A549 (cell line): Measurements from ENCODE around the gene EPS8.

Experiments used
- CEBPB ChIP-seq, 2 experiments: fragments of >200 bp in 1 of 2; sonication (Bioruptor Twin) in 1 of 2; formaldehyde crosslinking in 1 of 2; IDR thresholded peaks; 2 replicates each; pipeline ENCODE4 v1.6.1; 2012 to 2016
- EP300 ChIP-seq, 2 experiments: fragments of >200 bp; sonication (Bioruptor Twin); formaldehyde crosslinking; IDR thresholded peaks; 2 replicates in 1 of 2; 3 replicates in 1 of 2; pipeline ENCODE4 v1.6.1; 2016 to 2017
- FOSB ChIP-seq: fragments of 250-450 bp; sonication (Bioruptor Pico); IDR thresholded peaks from 2 replicates; pipeline ENCODE4 v1.5.0; 2020; ENCODE audit warnings: mild to moderate bottlenecking, moderate library complexity
- HOXA7 ChIP-seq: fragments of 250-450 bp; sonication (Bioruptor Pico); IDR thresholded peaks from 2 replicates; pipeline ENCODE4 v1.5.0; 2020; ENCODE audit warnings: mild to moderate bottlenecking, moderate library complexity
- MAFK ChIP-seq: fragments of 450-650 bp; IDR thresholded peaks from 2 replicates; pipeline ENCODE4 v1.6.1; 2014; ENCODE audit not compliant: partially characterized antibody
- MAZ ChIP-seq: fragments of 150-350 bp; IDR thresholded peaks from 2 replicates; pipeline ENCODE4 v1.6.1; 2014; ENCODE audit warnings: antibody characterized with exemption, low read depth, low read length, borderline replicate concordance
- MYC ChIP-seq: IDR thresholded peaks from 2 replicates; pipeline ENCODE4 v1.6.1; 2012; ENCODE audit warnings: mild to moderate bottlenecking, inconsistent platforms, low read length, improper control_type of control experiment, borderline replicate concordance
- ZFP36 ChIP-seq: fragments of 450-650 bp; IDR thresholded peaks from 2 replicates; pipeline ENCODE4 v1.6.1; 2014; ENCODE audit warnings: borderline replicate concordance; ENCODE audit not compliant: partially characterized antibody
- TF ChIP-seq, protein P1 (sequence below): fragments of >200 bp; sonication (Bioruptor Twin); formaldehyde crosslinking; IDR thresholded peaks from 3 replicates; pipeline ENCODE4 v1.5.1; 2016
- TF ChIP-seq, protein P2 (sequence below): fragments of 200-600 bp; sonication (generic); IDR thresholded peaks from 2 replicates; pipeline ENCODE4 v1.6.1; 2016; ENCODE audit warnings: antibody characterized with exemption, mild to moderate bottlenecking, moderate library complexity
- TF ChIP-seq, protein P3 (sequence below): IDR thresholded peaks from 2 replicates; pipeline ENCODE4 v1.6.1; 2012
- TF ChIP-seq, protein P4 (sequence below): fragments of 250-450 bp; sonication (Bioruptor Pico); IDR thresholded peaks from 2 replicates; pipeline ENCODE4 v1.5.0; 2021; ENCODE audit warnings: mild to moderate bottlenecking, moderate library complexity, borderline replicate concordance

DNA sequence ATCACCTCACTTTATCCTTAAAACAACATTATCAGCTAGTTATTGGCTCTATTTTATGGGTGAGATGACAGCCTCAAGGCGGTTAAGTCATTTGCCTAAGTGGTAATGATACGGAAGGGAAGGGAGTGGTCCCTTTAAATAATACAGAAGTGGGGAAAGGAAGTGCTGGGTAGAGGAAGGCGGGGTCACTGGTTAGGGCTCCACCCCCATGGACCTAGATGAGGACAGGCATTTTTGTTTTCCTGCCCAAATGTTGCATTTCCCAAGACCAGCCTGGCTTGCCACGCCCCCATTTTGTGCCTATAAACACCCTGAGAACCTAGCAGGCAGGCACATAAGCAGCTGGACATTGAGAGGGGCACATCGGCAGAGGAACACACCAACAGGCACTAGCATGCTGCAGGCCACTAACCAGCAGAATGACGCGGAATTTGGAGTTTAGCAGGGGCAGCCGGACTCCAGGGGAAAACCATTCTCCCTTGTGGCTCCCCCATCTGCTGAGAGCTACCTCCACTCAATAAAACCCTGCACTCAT, 100.9 kb downstream of the EPS8 start:
- TF ChIP-seq MAFK (no peak), MAZ (no peak), FOSB (CRISPR knock-in tag) (no peak), MYC (no peak), EP300 (IDR thresholded peaks at IDR 0.05) (no peak), CEBPB (IDR thresholded peaks at IDR 0.05) (no peak), HOXA7 (no peak), ZFP36 (no peak)
- TF ChIP-seq, protein P1, sequence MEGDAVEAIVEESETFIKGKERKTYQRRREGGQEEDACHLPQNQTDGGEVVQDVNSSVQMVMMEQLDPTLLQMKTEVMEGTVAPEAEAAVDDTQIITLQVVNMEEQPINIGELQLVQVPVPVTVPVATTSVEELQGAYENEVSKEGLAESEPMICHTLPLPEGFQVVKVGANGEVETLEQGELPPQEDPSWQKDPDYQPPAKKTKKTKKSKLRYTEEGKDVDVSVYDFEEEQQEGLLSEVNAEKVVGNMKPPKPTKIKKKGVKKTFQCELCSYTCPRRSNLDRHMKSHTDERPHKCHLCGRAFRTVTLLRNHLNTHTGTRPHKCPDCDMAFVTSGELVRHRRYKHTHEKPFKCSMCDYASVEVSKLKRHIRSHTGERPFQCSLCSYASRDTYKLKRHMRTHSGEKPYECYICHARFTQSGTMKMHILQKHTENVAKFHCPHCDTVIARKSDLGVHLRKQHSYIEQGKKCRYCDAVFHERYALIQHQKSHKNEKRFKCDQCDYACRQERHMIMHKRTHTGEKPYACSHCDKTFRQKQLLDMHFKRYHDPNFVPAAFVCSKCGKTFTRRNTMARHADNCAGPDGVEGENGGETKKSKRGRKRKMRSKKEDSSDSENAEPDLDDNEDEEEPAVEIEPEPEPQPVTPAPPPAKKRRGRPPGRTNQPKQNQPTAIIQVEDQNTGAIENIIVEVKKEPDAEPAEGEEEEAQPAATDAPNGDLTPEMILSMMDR, result no peak
- TF ChIP-seq, protein P2, sequence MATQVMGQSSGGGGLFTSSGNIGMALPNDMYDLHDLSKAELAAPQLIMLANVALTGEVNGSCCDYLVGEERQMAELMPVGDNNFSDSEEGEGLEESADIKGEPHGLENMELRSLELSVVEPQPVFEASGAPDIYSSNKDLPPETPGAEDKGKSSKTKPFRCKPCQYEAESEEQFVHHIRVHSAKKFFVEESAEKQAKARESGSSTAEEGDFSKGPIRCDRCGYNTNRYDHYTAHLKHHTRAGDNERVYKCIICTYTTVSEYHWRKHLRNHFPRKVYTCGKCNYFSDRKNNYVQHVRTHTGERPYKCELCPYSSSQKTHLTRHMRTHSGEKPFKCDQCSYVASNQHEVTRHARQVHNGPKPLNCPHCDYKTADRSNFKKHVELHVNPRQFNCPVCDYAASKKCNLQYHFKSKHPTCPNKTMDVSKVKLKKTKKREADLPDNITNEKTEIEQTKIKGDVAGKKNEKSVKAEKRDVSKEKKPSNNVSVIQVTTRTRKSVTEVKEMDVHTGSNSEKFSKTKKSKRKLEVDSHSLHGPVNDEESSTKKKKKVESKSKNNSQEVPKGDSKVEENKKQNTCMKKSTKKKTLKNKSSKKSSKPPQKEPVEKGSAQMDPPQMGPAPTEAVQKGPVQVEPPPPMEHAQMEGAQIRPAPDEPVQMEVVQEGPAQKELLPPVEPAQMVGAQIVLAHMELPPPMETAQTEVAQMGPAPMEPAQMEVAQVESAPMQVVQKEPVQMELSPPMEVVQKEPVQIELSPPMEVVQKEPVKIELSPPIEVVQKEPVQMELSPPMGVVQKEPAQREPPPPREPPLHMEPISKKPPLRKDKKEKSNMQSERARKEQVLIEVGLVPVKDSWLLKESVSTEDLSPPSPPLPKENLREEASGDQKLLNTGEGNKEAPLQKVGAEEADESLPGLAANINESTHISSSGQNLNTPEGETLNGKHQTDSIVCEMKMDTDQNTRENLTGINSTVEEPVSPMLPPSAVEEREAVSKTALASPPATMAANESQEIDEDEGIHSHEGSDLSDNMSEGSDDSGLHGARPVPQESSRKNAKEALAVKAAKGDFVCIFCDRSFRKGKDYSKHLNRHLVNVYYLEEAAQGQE, result no peak
- TF ChIP-seq, protein P3, sequence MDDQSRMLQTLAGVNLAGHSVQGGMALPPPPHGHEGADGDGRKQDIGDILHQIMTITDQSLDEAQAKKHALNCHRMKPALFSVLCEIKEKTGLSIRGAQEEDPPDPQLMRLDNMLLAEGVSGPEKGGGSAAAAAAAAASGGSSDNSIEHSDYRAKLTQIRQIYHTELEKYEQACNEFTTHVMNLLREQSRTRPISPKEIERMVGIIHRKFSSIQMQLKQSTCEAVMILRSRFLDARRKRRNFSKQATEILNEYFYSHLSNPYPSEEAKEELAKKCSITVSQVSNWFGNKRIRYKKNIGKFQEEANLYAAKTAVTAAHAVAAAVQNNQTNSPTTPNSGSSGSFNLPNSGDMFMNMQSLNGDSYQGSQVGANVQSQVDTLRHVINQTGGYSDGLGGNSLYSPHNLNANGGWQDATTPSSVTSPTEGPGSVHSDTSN, result no peak
- TF ChIP-seq, protein P4, sequence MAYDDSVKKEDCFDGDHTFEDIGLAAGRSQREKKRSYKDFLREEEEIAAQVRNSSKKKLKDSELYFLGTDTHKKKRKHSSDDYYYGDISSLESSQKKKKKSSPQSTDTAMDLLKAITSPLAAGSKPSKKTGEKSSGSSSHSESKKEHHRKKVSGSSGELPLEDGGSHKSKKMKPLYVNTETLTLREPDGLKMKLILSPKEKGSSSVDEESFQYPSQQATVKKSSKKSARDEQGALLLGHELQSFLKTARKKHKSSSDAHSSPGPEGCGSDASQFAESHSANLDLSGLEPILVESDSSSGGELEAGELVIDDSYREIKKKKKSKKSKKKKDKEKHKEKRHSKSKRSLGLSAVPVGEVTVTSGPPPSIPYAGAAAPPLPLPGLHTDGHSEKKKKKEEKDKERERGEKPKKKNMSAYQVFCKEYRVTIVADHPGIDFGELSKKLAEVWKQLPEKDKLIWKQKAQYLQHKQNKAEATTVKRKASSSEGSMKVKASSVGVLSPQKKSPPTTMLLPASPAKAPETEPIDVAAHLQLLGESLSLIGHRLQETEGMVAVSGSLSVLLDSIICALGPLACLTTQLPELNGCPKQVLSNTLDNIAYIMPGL (CRISPR knock-in tag), result no peak
